Measurements from ENCODE around the gene MYO1C. TPM values are rescaled to one million over a fixed set of nuclear protein-coding genes. Genes with fewer than 3 reads are reported as not detected.
"Not testable (repeated sequence)": the region's sequence is repeated elsewhere in the genome, so short reads cannot be mapped to it uniquely, and the experiment has no call there.

The MYO1C gene
- total and polyA plus RNA-seq, 4 donors: 73.4 to 237 (median 89.6) TPM

DNA sequence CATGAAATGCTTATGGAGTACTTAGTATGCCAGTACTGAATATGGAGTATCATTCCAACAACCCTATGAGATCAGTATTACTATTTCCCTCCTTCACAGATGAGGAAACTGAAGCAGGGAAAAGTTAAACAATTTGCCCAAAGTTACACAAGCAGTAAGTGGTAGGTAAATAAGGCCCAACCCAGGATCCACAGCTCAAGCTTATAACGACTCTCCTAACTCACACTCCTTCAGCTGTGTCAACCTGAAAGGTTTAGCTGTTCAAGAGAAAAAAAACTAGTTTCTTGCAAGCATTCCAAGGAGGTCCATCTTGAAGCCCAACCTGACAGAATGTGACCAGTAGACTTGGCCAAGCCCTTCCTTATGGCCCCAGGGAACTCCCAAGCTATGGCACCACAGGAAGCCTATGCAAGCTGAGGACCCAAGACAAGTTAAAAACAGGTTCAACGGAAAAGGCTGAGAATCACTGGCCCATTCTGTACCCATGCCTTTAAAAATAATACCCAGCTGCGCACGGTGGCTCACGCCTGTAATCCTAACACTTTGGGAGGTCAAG, 43.0 kb downstream of the MYO1C start:
- DNase-seq (peak in 1 of 3 donors; percentile 29), ATAC-seq (ENCODE audit: insufficient read depth, low FRiP score) (peak; percentile 40)
- TF ChIP-seq, protein P1, sequence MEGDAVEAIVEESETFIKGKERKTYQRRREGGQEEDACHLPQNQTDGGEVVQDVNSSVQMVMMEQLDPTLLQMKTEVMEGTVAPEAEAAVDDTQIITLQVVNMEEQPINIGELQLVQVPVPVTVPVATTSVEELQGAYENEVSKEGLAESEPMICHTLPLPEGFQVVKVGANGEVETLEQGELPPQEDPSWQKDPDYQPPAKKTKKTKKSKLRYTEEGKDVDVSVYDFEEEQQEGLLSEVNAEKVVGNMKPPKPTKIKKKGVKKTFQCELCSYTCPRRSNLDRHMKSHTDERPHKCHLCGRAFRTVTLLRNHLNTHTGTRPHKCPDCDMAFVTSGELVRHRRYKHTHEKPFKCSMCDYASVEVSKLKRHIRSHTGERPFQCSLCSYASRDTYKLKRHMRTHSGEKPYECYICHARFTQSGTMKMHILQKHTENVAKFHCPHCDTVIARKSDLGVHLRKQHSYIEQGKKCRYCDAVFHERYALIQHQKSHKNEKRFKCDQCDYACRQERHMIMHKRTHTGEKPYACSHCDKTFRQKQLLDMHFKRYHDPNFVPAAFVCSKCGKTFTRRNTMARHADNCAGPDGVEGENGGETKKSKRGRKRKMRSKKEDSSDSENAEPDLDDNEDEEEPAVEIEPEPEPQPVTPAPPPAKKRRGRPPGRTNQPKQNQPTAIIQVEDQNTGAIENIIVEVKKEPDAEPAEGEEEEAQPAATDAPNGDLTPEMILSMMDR (IDR thresholded peaks at IDR 0.05; ENCODE audit: control extremely low read depth, extremely low read depth): no peak
- WGBS, 2 donors: 67 to 88% methylated on average over 5 of the region's 5 CpGs
- Histone ChIP-seq H3K9ac (ENCODE audit: insufficient read depth in 1 of 2, low read length in 2 of 2) (no peak overlapping the region), H3K4me3 (no peak overlapping the region), H3K27me3 (ENCODE audit: control insufficient read depth in 3 of 3, insufficient read depth in 3 of 3, low read length in 2 of 3) (no peaks in the 10 kb centered on the region), H3K36me3 (ENCODE audit: control insufficient read depth in 4 of 4, insufficient read depth in 4 of 4, low read length in 4 of 4) (peaks cover 0 to 9% (median 5%) of the 10 kb centered on the region in 4 donors), H3K27ac (ENCODE audit: low read depth in 1 of 2, low read length in 1 of 2) (peak overlapping the region in 1 of 2 donors; percentile 37), H3K9me3 (ENCODE audit: control insufficient read depth in 4 of 4, insufficient read depth in 3 of 4, low read length in 3 of 4) (no peaks in the 10 kb centered on the region), H3K4me1 (ENCODE audit: control insufficient read depth in 5 of 5, insufficient read depth in 5 of 5, low read length in 5 of 5) (peaks cover under 1 to 33% (median 2%) of the 10 kb centered on the region in 5 donors)

DNA sequence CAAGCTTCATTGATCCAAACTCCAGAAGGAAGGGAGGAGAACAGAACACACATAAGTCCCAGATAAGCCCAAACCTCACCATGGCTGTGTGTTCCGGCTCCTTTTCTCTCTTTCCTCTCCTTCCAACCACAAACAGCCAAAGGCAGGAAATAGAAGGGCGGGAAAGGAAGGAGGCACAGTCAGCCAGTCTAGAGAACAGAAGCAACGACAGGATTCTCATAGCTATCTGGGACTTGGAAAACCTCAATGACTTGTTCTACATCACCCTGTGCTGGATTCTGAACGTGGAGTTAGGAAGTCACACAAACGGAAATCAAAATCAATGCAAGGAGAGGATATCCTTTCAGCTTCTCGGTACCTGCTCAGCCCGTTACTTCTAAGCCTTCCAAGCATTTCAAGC, 45.4 kb downstream of the MYO1C start:
- H3K9ac ChIP-seq (ENCODE audit: insufficient read depth in 1 of 2, low read length in 2 of 2): no peak overlapping the region
- H3K36me3 ChIP-seq (ENCODE audit: control insufficient read depth in 4 of 4, insufficient read depth in 4 of 4, low read length in 4 of 4): peaks cover 3 to 8% (median 5%) of the 10 kb centered on the region in 4 donors
- no peak overlapping the region for H3K4me3 ChIP-seq
- no peaks in the 10 kb centered on the region for H3K27me3 ChIP-seq (ENCODE audit: control insufficient read depth in 3 of 3, insufficient read depth in 3 of 3, low read length in 2 of 3)
- no peaks in the 10 kb centered on the region for H3K9me3 ChIP-seq (ENCODE audit: control insufficient read depth in 4 of 4, insufficient read depth in 3 of 4, low read length in 3 of 4)
- TF ChIP-seq, protein P1 (IDR thresholded peaks at IDR 0.05; ENCODE audit: control extremely low read depth, extremely low read depth): no peak
- DNase-seq (no peak), ATAC-seq (ENCODE audit: insufficient read depth, low FRiP score) (no peak)
- peak overlapping the region; percentile 63 to 76 for H3K27ac ChIP-seq (ENCODE audit: low read depth in 1 of 2, low read length in 1 of 2)
- WGBS, 2 donors: 16 to 28% methylated on average over 7 of the region's 7 CpGs
- H3K4me1 ChIP-seq (ENCODE audit: control insufficient read depth in 5 of 5, insufficient read depth in 5 of 5, low read length in 5 of 5): peaks cover 0 to 19% (median 2%) of the 10 kb centered on the region in 5 donors

DNA sequence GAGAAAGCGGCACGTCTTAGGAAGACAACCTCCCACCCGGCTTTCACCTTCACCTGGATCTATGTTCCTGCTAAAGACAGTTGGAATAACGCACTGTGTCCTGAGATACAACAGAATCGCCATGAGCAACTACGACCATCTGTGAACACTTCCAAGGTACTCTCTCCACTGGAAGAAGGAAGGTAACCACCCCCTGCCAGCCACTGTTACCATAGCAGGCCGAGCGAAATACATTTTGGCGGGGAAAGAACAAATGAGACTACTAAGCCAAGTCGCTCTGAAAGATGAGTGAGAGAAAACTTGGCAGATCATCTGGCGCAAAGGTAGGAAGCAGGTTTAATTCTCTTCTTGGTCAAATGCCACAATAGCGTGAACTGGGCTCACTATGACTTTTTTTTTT, 46.3 kb downstream of the MYO1C start:
- TF ChIP-seq, protein P1 (IDR thresholded peaks at IDR 0.05; ENCODE audit: control extremely low read depth, extremely low read depth): no peak
- Histone ChIP-seq H3K27ac (ENCODE audit: low read depth in 1 of 2, low read length in 1 of 2) (no peak overlapping the region), H3K4me3 (no peak overlapping the region), H3K4me1 (ENCODE audit: control insufficient read depth in 5 of 5, insufficient read depth in 5 of 5, low read length in 5 of 5) (peaks cover 0 to 19% (median 2%) of the 10 kb centered on the region in 5 donors), H3K9me3 (ENCODE audit: control insufficient read depth in 4 of 4, insufficient read depth in 3 of 4, low read length in 3 of 4) (no peaks in the 10 kb centered on the region), H3K27me3 (ENCODE audit: control insufficient read depth in 3 of 3, insufficient read depth in 3 of 3, low read length in 2 of 3) (no peaks in the 10 kb centered on the region), H3K36me3 (ENCODE audit: control insufficient read depth in 4 of 4, insufficient read depth in 4 of 4, low read length in 4 of 4) (peaks cover 3 to 8% (median 5%) of the 10 kb centered on the region in 4 donors), H3K9ac (ENCODE audit: insufficient read depth in 1 of 2, low read length in 2 of 2) (no peak overlapping the region)
- ATAC-seq (ENCODE audit: insufficient read depth, low FRiP score) (no peak), DNase-seq (no peak)
- 95 to 96% methylated on average over 12 of the region's 12 CpGs for WGBS, 2 donors

DNA sequence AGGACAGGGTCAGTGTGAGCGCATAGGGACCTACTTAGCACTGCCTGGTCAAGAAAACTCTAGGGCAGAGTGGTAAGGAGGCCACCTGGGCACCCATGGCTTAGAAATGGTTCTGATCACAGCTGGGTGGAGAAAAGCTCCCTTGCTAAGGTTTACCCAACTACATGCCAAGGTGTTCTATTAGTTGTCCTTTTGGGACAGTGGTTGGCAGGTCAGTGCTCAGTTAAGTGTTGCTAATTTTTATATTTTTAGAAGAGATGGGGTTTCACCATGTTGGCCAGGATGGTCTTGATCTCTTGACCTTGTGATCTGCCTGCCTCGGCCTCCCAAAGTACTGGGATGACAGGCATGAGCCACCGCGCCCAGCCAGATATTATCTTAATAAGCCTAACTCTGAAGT, 46.8 kb downstream of the MYO1C start:
- not testable (repeated sequence) for H3K4me3 ChIP-seq; H3K36me3 ChIP-seq (ENCODE audit: control insufficient read depth in 4 of 4, insufficient read depth in 4 of 4, low read length in 4 of 4); ATAC-seq (ENCODE audit: insufficient read depth, low FRiP score); H3K27ac ChIP-seq (ENCODE audit: low read depth in 1 of 2, low read length in 1 of 2); DNase-seq; H3K9ac ChIP-seq (ENCODE audit: insufficient read depth in 1 of 2, low read length in 2 of 2); H3K27me3 ChIP-seq (ENCODE audit: control insufficient read depth in 3 of 3, insufficient read depth in 3 of 3, low read length in 2 of 3); H3K9me3 ChIP-seq (ENCODE audit: control insufficient read depth in 4 of 4, insufficient read depth in 3 of 4, low read length in 3 of 4)
- H3K4me1 ChIP-seq (ENCODE audit: control insufficient read depth in 5 of 5, insufficient read depth in 5 of 5, low read length in 5 of 5): peaks cover 0 to 19% (median 2%) of the 10 kb centered on the region in 5 donors
- WGBS, 2 donors: 90 to 96% methylated on average over 4 of the region's 4 CpGs

DNA sequence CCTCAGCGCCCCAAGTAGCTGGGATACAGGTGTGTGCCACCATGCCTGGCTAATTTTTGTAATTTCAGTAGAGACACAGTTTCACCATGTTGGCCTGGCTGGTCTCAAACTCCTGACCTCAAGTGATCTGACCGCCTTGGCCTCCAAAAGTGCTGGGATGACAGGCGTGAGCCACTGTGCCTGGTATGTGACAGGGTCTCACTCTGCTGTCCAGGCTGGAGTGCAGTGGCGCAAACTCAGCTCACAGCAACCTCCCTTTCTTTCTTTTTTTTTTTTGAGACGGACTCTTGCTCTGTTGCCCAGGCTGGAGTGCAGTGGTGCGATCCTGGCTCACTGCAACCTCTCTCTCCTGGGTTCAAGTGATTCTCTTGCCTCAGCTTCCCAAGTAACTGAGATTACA, 49.8 kb downstream of the MYO1C start:
- H3K27me3 ChIP-seq (ENCODE audit: control insufficient read depth in 3 of 3, insufficient read depth in 3 of 3, low read length in 2 of 3); H3K9me3 ChIP-seq (ENCODE audit: control insufficient read depth in 4 of 4, insufficient read depth in 3 of 4, low read length in 3 of 4); ATAC-seq (ENCODE audit: insufficient read depth, low FRiP score); H3K27ac ChIP-seq (ENCODE audit: low read depth in 1 of 2, low read length in 1 of 2); H3K4me3 ChIP-seq; H3K36me3 ChIP-seq (ENCODE audit: control insufficient read depth in 4 of 4, insufficient read depth in 4 of 4, low read length in 4 of 4); H3K9ac ChIP-seq (ENCODE audit: insufficient read depth in 1 of 2, low read length in 2 of 2); DNase-seq: not testable (repeated sequence)
- H3K4me1 ChIP-seq (ENCODE audit: control insufficient read depth in 5 of 5, insufficient read depth in 5 of 5, low read length in 5 of 5): peaks cover 0 to 13% (median 0%) of the 10 kb centered on the region in 5 donors
- 93 to 98% methylated on average over 6 of the region's 6 CpGs for WGBS, 2 donors

All from lung (tissue), 12 donors.